ENCODE measurements around the gene SNRNP48. TPM values are rescaled to one million over a fixed set of nuclear protein-coding genes. Genes with fewer than 3 reads are reported as not detected.

The SNRNP48 gene
- total RNA-seq, 1 experiment from 2014 or later: 29.1 TPM

DNA sequence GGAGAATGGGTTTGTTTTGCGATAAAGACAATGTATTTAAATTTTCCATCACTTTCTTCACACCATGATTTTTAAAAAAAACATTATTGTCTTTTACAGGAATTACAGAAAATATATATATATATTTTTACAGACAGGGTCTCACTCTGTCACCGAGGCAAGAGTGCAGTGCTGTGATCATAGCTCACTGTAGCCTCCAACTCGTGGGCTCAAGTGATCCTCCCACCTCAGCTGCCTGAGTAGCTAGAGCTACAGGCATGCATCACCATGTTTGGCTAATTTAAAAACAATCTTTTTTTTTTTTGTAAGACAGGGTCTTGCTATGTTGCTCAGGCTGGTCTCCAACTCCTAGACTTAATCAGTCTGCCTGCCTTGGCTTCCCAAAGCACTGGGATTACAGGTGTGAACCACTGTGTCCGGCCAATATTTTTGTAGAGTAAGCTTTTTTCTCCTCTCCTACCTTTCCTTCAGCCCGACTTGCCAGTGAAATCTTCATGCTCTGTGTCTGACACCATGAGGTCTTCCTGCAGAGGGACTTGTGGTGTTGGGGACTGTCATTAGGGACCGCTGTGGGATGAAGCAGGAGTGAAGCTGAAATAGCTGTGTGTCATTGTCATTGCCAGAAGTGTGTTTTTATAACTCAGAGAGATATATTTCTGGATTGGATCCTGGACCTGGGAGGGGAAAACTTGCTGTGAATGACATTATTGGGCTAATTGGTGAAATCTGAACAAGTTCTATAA, 35.3 kb upstream of the SNRNP48 start:
- TF ChIP-seq, protein P1, sequence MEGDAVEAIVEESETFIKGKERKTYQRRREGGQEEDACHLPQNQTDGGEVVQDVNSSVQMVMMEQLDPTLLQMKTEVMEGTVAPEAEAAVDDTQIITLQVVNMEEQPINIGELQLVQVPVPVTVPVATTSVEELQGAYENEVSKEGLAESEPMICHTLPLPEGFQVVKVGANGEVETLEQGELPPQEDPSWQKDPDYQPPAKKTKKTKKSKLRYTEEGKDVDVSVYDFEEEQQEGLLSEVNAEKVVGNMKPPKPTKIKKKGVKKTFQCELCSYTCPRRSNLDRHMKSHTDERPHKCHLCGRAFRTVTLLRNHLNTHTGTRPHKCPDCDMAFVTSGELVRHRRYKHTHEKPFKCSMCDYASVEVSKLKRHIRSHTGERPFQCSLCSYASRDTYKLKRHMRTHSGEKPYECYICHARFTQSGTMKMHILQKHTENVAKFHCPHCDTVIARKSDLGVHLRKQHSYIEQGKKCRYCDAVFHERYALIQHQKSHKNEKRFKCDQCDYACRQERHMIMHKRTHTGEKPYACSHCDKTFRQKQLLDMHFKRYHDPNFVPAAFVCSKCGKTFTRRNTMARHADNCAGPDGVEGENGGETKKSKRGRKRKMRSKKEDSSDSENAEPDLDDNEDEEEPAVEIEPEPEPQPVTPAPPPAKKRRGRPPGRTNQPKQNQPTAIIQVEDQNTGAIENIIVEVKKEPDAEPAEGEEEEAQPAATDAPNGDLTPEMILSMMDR (IDR thresholded peaks at IDR 0.05; ENCODE audit: insufficient read depth in 1 of 2, low read depth in 1 of 2, low read length in 1 of 2, severe bottlenecking in 1 of 2, unreplicated experiment in 1 of 2): no peak
- no peak for DNase-seq
- Mint-ChIP-seq H3K4me1 (ENCODE audit: low read depth, unreplicated experiment) (peaks cover 24% of the 10 kb centered on the region), H3K27ac (ENCODE audit: unreplicated experiment) (no peak overlapping the region), H3K27me3 (ENCODE audit: insufficient read depth, unreplicated experiment) (no peaks in the 10 kb centered on the region), H3K36me3 (ENCODE audit: insufficient read depth, unreplicated experiment) (peaks cover 77% of the 10 kb centered on the region), H3K4me3 (ENCODE audit: unreplicated experiment) (no peak overlapping the region), H3K9me3 (ENCODE audit: unreplicated experiment) (no peaks in the 10 kb centered on the region)
- Histone ChIP-seq H3K4me1 (peaks cover 42% of the 10 kb centered on the region), H3K36me3 (ENCODE audit: control insufficient read depth, insufficient read depth, low read length) (peaks cover 8% of the 10 kb centered on the region), H3K9me3 (no peaks in the 10 kb centered on the region), H3K27me3 (replicated peaks; ENCODE audit: control insufficient read depth, insufficient read depth, low read length) (no peaks in the 10 kb centered on the region), H3K4me3 (ENCODE audit: low read depth, low read length) (no peak overlapping the region)
- BruUV-seq (replicated peaks): no TSS peak
- intact Hi-C loops (cut with micrococcal nuclease; ENCODE audit: unreplicated experiment): no loop called here
- POLR2A ChIA-PET: interaction anchor here (0.5 to 0.7 kb wide), 3 partner anchors 12 to 159 kb away, joined by 3 to 5 read pairs (median 4); no protein-coding TSS in a partner anchor
- CTCF ChIA-PET: no interaction called here

DNA sequence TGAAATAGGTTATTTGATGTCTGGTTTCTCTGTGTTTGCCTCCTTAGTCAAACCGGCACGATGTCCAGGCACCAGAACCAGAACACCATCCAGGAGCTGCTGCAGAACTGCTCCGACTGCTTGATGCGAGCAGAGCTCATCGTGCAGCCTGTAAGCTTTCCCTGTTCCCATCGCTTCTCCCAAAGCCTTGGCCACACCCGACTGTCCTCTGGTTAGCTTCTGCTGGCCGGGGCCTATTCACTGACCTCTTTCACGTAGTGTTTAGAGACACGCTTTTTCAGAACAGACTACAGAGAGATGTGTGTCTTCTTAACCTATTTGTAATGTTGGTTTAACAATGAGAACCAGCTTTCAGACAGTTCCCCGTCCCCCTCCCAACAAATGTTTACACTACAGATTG, 34.3 kb upstream of the SNRNP48 start:
- no peaks in the 10 kb centered on the region for H3K9me3 Mint-ChIP-seq (ENCODE audit: unreplicated experiment)
- no peak overlapping the region for H3K4me3 Mint-ChIP-seq (ENCODE audit: unreplicated experiment)
- Histone ChIP-seq H3K4me1 (peaks cover 42% of the 10 kb centered on the region), H3K9me3 (no peaks in the 10 kb centered on the region), H3K27me3 (replicated peaks; ENCODE audit: control insufficient read depth, insufficient read depth, low read length) (no peaks in the 10 kb centered on the region), H3K4me3 (ENCODE audit: low read depth, low read length) (no peak overlapping the region), H3K36me3 (ENCODE audit: control insufficient read depth, insufficient read depth, low read length) (peaks cover 10% of the 10 kb centered on the region)
- POLR2A ChIA-PET: no interaction called here
- BruUV-seq (replicated peaks): no TSS peak
- no peak for DNase-seq
- TF ChIP-seq, protein P1 (IDR thresholded peaks at IDR 0.05; ENCODE audit: insufficient read depth in 1 of 2, low read depth in 1 of 2, low read length in 1 of 2, severe bottlenecking in 1 of 2, unreplicated experiment in 1 of 2): no peak
- H3K4me1 Mint-ChIP-seq (ENCODE audit: low read depth, unreplicated experiment): peaks cover 28% of the 10 kb centered on the region
- H3K36me3 Mint-ChIP-seq (ENCODE audit: insufficient read depth, unreplicated experiment): peaks cover 80% of the 10 kb centered on the region
- intact Hi-C loops (cut with micrococcal nuclease; ENCODE audit: unreplicated experiment): no loop called here
- H3K27ac Mint-ChIP-seq (ENCODE audit: unreplicated experiment): no peak overlapping the region
- no peaks in the 10 kb centered on the region for H3K27me3 Mint-ChIP-seq (ENCODE audit: insufficient read depth, unreplicated experiment)
- CTCF ChIA-PET: no interaction called here

DNA sequence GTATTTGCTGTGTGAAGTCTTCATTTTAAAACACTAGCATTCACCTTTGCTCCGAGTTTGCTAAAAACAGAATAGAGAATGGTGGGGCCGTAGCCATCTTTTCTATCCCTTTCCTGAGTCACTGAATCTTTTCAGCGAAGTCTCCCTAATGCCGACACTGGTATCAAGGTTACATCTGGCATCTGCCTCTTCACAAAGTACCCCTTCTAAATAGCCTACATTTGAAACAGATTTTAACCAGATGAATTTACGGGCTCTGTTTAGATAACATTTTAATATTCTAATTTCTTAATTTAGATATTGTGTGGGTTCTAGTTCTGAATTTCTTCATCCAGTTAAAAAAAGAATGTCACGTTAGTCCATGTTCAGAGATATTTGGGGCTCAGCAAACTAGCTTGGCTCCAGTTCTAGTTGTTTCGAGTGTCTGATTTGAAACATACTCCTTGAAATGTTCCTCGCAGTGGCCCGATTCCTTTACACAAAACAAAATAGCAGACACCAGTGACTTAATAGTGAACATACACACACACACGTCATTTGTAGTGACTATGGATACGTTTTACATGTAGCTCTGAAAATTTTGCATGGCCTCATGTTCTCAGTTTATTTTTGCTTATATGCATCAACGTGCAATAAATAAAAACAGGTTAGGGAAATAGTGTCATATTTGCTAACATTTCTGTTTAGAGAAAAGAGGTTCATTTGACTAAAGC, 33.4 kb upstream of the SNRNP48 start:
- H3K9me3 Mint-ChIP-seq (ENCODE audit: unreplicated experiment): no peaks in the 10 kb centered on the region
- intact Hi-C loops (cut with micrococcal nuclease; ENCODE audit: unreplicated experiment): no loop called here
- peaks cover 34% of the 10 kb centered on the region for H3K4me1 Mint-ChIP-seq (ENCODE audit: low read depth, unreplicated experiment)
- H3K4me3 Mint-ChIP-seq (ENCODE audit: unreplicated experiment): no peak overlapping the region
- BruUV-seq (replicated peaks): no TSS peak
- peaks cover 84% of the 10 kb centered on the region for H3K36me3 Mint-ChIP-seq (ENCODE audit: insufficient read depth, unreplicated experiment)
- H3K27me3 Mint-ChIP-seq (ENCODE audit: insufficient read depth, unreplicated experiment): no peaks in the 10 kb centered on the region
- ChIA-PET POLR2A (no interaction called here), CTCF (no interaction called here)
- no peak overlapping the region for H3K27ac Mint-ChIP-seq (ENCODE audit: unreplicated experiment)
- Histone ChIP-seq H3K4me3 (ENCODE audit: low read depth, low read length) (no peak overlapping the region), H3K9me3 (no peaks in the 10 kb centered on the region), H3K27me3 (replicated peaks; ENCODE audit: control insufficient read depth, insufficient read depth, low read length) (no peaks in the 10 kb centered on the region), H3K4me1 (peaks cover 39% of the 10 kb centered on the region), H3K36me3 (ENCODE audit: control insufficient read depth, insufficient read depth, low read length) (peaks cover 8% of the 10 kb centered on the region)
- DNase-seq: no peak
- TF ChIP-seq, protein P1 (IDR thresholded peaks at IDR 0.05; ENCODE audit: insufficient read depth in 1 of 2, low read depth in 1 of 2, low read length in 1 of 2, severe bottlenecking in 1 of 2, unreplicated experiment in 1 of 2): no peak

All from Caco-2 (cell line).